Measurements from ENCODE around the gene SLC35A1.

DNA sequence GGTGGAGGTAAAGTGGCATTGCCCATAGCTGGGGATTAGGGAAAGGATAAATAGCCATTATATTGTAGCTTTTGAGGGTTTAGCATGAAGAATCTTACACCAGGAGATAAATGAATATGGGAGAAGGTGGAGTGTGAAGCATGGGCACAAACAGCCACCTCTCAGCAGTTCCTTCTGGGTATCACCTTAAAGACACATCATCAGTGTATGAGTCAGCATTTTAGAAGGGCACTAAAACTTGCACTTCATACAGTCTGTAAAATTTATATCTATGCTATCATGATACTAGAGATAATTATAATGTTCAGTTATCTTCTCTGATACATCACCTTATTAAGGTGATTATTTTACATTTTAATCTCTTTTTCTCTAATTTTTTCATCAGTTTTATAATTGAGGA is 25.3 kb downstream of the SLC35A1 start:
- TF ChIP-seq PAX5 (IDR thresholded peaks at IDR 0.05; ENCODE audit: insufficient read depth, low read length, severe bottlenecking) (no peak), POLR2A (IDR thresholded peaks at IDR 0.05; ENCODE audit: low read depth, low read length) (no peak), SPI1 (IDR thresholded peaks at IDR 0.05; ENCODE audit: low read depth, low read length) (no peak), POLR2AphosphoS5 (IDR thresholded peaks at IDR 0.05; ENCODE audit: low read depth, low read length) (no peak), TAF1 (IDR thresholded peaks at IDR 0.05; ENCODE audit: low read depth, low read length) (no peak)
